Measurements from ENCODE around the gene RTTN. TPM values are rescaled to one million over a fixed set of nuclear protein-coding genes. Genes with fewer than 3 reads are reported as not detected.

The RTTN gene
- polyA plus RNA-seq, 3 donors, result 0.22 to 2.7 (median 0.25) TPM

- Histone ChIP-seq H3K4me1 (ENCODE audit: control insufficient read depth in 1 of 2, insufficient read depth in 2 of 2, low read length in 2 of 2) (no peaks in the 10 kb centered on the region), H4K20me1 (ENCODE audit: insufficient read depth, low read length) (no peaks in the 10 kb centered on the region), H3K9me3 (replicated peaks in 1 of 2; ENCODE audit: control insufficient read depth in 1 of 2, insufficient read depth in 1 of 2, low read length in 2 of 2) (peaks cover 1 to 4% of the 10 kb centered on the region in 2 donors), H3K27me3 (ENCODE audit: control insufficient read depth in 2 of 2, insufficient read depth in 2 of 2, low read length in 2 of 2) (no peaks in the 10 kb centered on the region), H3K4me3 (replicated peaks in 1 of 3; ENCODE audit: low read depth in 2 of 3, low read length in 3 of 3) (no peak overlapping the region), H3K9ac (ENCODE audit: insufficient read depth, low read length, poor library complexity, severe bottlenecking) (no peak overlapping the region), H3K27ac (ENCODE audit: low read depth in 1 of 2, low read length in 2 of 2) (no peak overlapping the region), H3K4me2 (replicated peaks; ENCODE audit: extremely low read depth, low read length, poor library complexity, severe bottlenecking) (no peak overlapping the region), H3K36me3 (replicated peaks in 1 of 2; ENCODE audit: control insufficient read depth in 1 of 2, insufficient read depth in 2 of 2, low read length in 2 of 2) (no peaks in the 10 kb centered on the region), H2AFZ (ENCODE audit: insufficient read depth, low read depth, low read length, poor library complexity, severe bottlenecking) (no peak overlapping the region), H3K79me2 (ENCODE audit: insufficient read depth, low read length) (no peaks in the 10 kb centered on the region)
- intact Hi-C loops (cut with micrococcal nuclease), result no loop called here
- Mint-ChIP-seq H3K4me3 (no peak overlapping the region), H3K36me3 (peaks cover 14 to 38% of the 10 kb centered on the region in 2 donors), H3K27me3 (ENCODE audit: low read depth in 3 of 3) (no peaks in the 10 kb centered on the region), H3K27ac (no peak overlapping the region), H3K4me1 (no peaks in the 10 kb centered on the region), H3K9me3 (peaks cover 6 to 21% (median 10%) of the 10 kb centered on the region in 7 donors)
- TF ChIP-seq CTCF (IDR thresholded peaks at IDR 0.05), result no peak
- no peak for DNase-seq
- 100% methylated on average over 1 of the region's 1 CpG for WGBS (ENCODE audit: insufficient coverage)
Observed at GRCh38 chr18:69992776-69993175, 212.7 kb downstream of the RTTN start.

- Histone ChIP-seq H3K4me3 (replicated peaks in 1 of 3; ENCODE audit: low read depth in 2 of 3, low read length in 3 of 3) (no peak overlapping the region), H3K79me2 (ENCODE audit: insufficient read depth, low read length) (no peaks in the 10 kb centered on the region), H3K27me3 (ENCODE audit: control insufficient read depth in 2 of 2, insufficient read depth in 2 of 2, low read length in 2 of 2) (no peaks in the 10 kb centered on the region), H3K27ac (ENCODE audit: low read depth in 1 of 2, low read length in 2 of 2) (no peak overlapping the region), H3K9ac (ENCODE audit: insufficient read depth, low read length, poor library complexity, severe bottlenecking) (no peak overlapping the region), H3K4me2 (replicated peaks; ENCODE audit: extremely low read depth, low read length, poor library complexity, severe bottlenecking) (no peak overlapping the region), H3K4me1 (ENCODE audit: control insufficient read depth in 1 of 2, insufficient read depth in 2 of 2, low read length in 2 of 2) (no peaks in the 10 kb centered on the region), H3K36me3 (replicated peaks in 1 of 2; ENCODE audit: control insufficient read depth in 1 of 2, insufficient read depth in 2 of 2, low read length in 2 of 2) (peaks cover 0 to 4% of the 10 kb centered on the region in 2 donors), H2AFZ (ENCODE audit: insufficient read depth, low read depth, low read length, poor library complexity, severe bottlenecking) (no peak overlapping the region), H3K9me3 (replicated peaks in 1 of 2; ENCODE audit: control insufficient read depth in 1 of 2, insufficient read depth in 1 of 2, low read length in 2 of 2) (peaks cover 8 to 13% of the 10 kb centered on the region in 2 donors), H4K20me1 (ENCODE audit: insufficient read depth, low read length) (no peaks in the 10 kb centered on the region)
- intact Hi-C loops (cut with micrococcal nuclease), result no loop called here
- no CpG with 5 or more reads among the region's 1 CpG for WGBS (ENCODE audit: insufficient coverage)
- Mint-ChIP-seq H3K4me1 (no peaks in the 10 kb centered on the region), H3K9me3 (peaks cover 8 to 24% (median 11%) of the 10 kb centered on the region in 7 donors), H3K36me3 (peaks cover 9 to 29% of the 10 kb centered on the region in 2 donors), H3K4me3 (no peak overlapping the region), H3K27ac (no peak overlapping the region), H3K27me3 (ENCODE audit: low read depth in 3 of 3) (no peaks in the 10 kb centered on the region)
- TF ChIP-seq CTCF (IDR thresholded peaks at IDR 0.05), result no peak
- DNase-seq, result no peak
Observed at GRCh38 chr18:69987870-69988269, 217.6 kb downstream of the RTTN start.

Measured in CD14-positive monocyte (primary cell).